ENCODE data around the gene TARBP2. TPM values are rescaled to one million over a fixed set of nuclear protein-coding genes. Genes with fewer than 3 reads are reported as not detected.
"Not testable (repeated sequence)": the region's sequence is repeated elsewhere in the genome, so short reads cannot be mapped to it uniquely, and the experiment has no call there.

TARBP2 gene
- polyA plus RNA-seq, 3 donors: 16.6 to 39.4 (median 24.4) TPM

DNA sequence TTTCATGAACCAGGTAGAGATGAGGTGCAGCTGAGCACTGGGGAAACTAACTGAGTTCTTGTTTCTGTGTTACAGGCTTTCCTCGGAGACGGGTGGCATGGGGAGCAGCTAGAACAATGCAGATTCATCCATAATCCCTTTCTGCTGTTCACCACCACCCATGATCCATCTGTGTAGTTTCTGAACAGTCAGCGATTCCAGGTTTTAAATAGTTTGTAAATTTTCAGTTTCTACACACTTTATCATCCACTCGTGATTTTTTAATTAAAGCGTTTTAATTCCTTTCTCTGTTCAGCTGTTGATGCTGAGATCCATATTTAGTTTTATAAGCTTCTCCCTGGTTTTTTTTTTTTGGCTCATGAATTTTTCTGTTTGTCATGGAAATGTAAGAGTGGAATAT lies 21.8 kb upstream of the TARBP2 start:
- H3K4me1 Mint-ChIP-seq: no peaks in the 10 kb centered on the region
- TF ChIP-seq, protein P1, sequence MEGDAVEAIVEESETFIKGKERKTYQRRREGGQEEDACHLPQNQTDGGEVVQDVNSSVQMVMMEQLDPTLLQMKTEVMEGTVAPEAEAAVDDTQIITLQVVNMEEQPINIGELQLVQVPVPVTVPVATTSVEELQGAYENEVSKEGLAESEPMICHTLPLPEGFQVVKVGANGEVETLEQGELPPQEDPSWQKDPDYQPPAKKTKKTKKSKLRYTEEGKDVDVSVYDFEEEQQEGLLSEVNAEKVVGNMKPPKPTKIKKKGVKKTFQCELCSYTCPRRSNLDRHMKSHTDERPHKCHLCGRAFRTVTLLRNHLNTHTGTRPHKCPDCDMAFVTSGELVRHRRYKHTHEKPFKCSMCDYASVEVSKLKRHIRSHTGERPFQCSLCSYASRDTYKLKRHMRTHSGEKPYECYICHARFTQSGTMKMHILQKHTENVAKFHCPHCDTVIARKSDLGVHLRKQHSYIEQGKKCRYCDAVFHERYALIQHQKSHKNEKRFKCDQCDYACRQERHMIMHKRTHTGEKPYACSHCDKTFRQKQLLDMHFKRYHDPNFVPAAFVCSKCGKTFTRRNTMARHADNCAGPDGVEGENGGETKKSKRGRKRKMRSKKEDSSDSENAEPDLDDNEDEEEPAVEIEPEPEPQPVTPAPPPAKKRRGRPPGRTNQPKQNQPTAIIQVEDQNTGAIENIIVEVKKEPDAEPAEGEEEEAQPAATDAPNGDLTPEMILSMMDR (IDR thresholded peaks at IDR 0.05): no peak
- H3K27me3 ChIP-seq (ENCODE audit: control insufficient read depth in 2 of 2, insufficient read depth in 2 of 2, low read length in 2 of 2): no peaks in the 10 kb centered on the region
- no peak overlapping the region for H3K4me3 ChIP-seq (replicated peaks in 1 of 3; ENCODE audit: low read depth in 2 of 3, low read length in 3 of 3)
- H3K27me3 Mint-ChIP-seq (ENCODE audit: low read depth in 3 of 3): no peaks in the 10 kb centered on the region
- peaks cover 87 to 100% of the 10 kb centered on the region in 2 donors for H3K36me3 ChIP-seq (replicated peaks in 1 of 2; ENCODE audit: control insufficient read depth in 1 of 2, insufficient read depth in 2 of 2, low read length in 2 of 2)
- H3K9ac ChIP-seq (ENCODE audit: insufficient read depth, low read length, poor library complexity, severe bottlenecking): no peak overlapping the region
- no peaks in the 10 kb centered on the region for H3K9me3 Mint-ChIP-seq
- H3K9me3 ChIP-seq (replicated peaks in 1 of 2; ENCODE audit: control insufficient read depth in 1 of 2, insufficient read depth in 1 of 2, low read length in 2 of 2): no peaks in the 10 kb centered on the region
- H4K20me1 ChIP-seq (ENCODE audit: insufficient read depth, low read length): peaks cover 99% of the 10 kb centered on the region
- H3K27ac Mint-ChIP-seq: no peak overlapping the region
- no peak for DNase-seq
- no peak overlapping the region for H3K4me2 ChIP-seq (replicated peaks; ENCODE audit: extremely low read depth, low read length, poor library complexity, severe bottlenecking)
- intact Hi-C loops (cut with micrococcal nuclease): no loop called here
- H3K4me3 Mint-ChIP-seq: no peak overlapping the region
- H2AFZ ChIP-seq (ENCODE audit: insufficient read depth, low read depth, low read length, poor library complexity, severe bottlenecking): no peak overlapping the region
- H3K79me2 ChIP-seq (ENCODE audit: insufficient read depth, low read length): peaks cover 40% of the 10 kb centered on the region
- H3K36me3 Mint-ChIP-seq: peaks cover 66 to 81% of the 10 kb centered on the region in 2 donors
- no CpG with 5 or more reads among the region's 5 CpGs for WGBS (ENCODE audit: insufficient coverage)
- no peak overlapping the region for H3K27ac ChIP-seq (ENCODE audit: low read depth in 1 of 2, low read length in 2 of 2)
- H3K4me1 ChIP-seq (ENCODE audit: control insufficient read depth in 1 of 2, insufficient read depth in 2 of 2, low read length in 2 of 2): no peaks in the 10 kb centered on the region

DNA sequence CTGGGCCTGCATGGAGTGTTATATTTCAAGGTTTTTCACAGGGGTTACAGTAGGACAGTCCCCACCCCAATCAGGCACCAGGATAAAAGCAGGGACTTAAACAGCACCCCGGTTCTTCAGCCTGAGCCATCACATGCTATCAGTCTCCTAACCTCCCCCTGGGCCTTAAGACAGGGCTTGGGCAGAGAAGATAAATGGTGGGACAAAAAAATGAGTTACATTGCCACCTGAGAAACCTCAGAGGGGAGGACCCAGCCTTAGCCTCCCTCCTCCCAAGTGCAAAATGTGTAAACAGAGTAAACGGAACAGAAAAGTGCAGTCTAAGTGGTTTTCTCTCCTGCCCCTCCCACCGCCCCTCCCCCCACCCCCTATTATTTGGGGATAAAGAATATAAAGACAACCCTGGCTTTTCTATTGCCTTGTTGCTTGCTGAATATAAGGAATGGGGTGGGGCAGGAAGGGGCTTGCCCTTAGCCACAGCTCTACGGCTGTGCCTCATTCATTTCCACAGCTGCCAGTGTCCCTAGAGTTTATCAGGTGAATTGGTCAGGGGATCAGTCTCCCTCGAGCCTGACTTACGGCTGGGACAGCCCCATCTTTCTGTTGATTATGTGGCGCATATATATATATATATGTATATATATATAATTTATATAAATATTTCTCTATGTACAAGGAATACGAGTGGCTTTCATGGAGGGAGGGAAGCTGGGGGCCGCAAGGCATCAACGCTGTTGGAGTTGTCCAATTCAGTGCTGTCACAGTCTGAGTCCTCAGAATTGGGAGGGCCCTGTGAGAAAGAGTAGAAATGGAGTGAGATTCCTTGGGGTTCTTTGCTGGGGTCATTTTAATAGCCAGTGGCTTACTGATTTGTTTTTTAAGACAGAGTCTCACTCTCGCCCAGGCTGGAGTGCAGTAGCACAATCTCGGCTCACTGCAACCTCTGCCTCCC lies 20.3 kb upstream of the TARBP2 start:
- Histone ChIP-seq H3K4me1 (ENCODE audit: control insufficient read depth in 1 of 2, insufficient read depth in 2 of 2, low read length in 2 of 2) (no peaks in the 10 kb centered on the region), H3K27ac (ENCODE audit: low read depth in 1 of 2, low read length in 2 of 2) (no peak overlapping the region), H3K4me2 (replicated peaks; ENCODE audit: extremely low read depth, low read length, poor library complexity, severe bottlenecking) (no peak overlapping the region), H3K4me3 (replicated peaks in 1 of 3; ENCODE audit: low read depth in 2 of 3, low read length in 3 of 3) (no peak overlapping the region), H4K20me1 (ENCODE audit: insufficient read depth, low read length) (peaks cover 95% of the 10 kb centered on the region), H3K9me3 (replicated peaks in 1 of 2; ENCODE audit: control insufficient read depth in 1 of 2, insufficient read depth in 1 of 2, low read length in 2 of 2) (no peaks in the 10 kb centered on the region), H2AFZ (ENCODE audit: insufficient read depth, low read depth, low read length, poor library complexity, severe bottlenecking) (no peak overlapping the region), H3K27me3 (ENCODE audit: control insufficient read depth in 2 of 2, insufficient read depth in 2 of 2, low read length in 2 of 2) (no peaks in the 10 kb centered on the region), H3K36me3 (replicated peaks in 1 of 2; ENCODE audit: control insufficient read depth in 1 of 2, insufficient read depth in 2 of 2, low read length in 2 of 2) (peaks cover 83 to 100% of the 10 kb centered on the region in 2 donors), H3K79me2 (ENCODE audit: insufficient read depth, low read length) (peaks cover 26% of the 10 kb centered on the region), H3K9ac (ENCODE audit: insufficient read depth, low read length, poor library complexity, severe bottlenecking) (no peak overlapping the region)
- Mint-ChIP-seq H3K36me3 (peaks cover 67 to 79% of the 10 kb centered on the region in 2 donors), H3K27me3 (ENCODE audit: low read depth in 3 of 3) (peaks cover 0 to 2% (median 1%) of the 10 kb centered on the region in 3 donors), H3K4me3 (no peak overlapping the region), H3K9me3 (peaks cover 0 to 1% (median 0%) of the 10 kb centered on the region in 7 donors), H3K27ac (peak overlapping the region in 2 of 7 donors; percentile 53 to 54), H3K4me1 (no peaks in the 10 kb centered on the region)
- WGBS (ENCODE audit: insufficient coverage): no CpG with 5 or more reads among the region's 12 CpGs
- TF ChIP-seq, protein P1 (IDR thresholded peaks at IDR 0.05): no peak
- intact Hi-C loops (cut with micrococcal nuclease): no loop called here
- no peak for DNase-seq

DNA sequence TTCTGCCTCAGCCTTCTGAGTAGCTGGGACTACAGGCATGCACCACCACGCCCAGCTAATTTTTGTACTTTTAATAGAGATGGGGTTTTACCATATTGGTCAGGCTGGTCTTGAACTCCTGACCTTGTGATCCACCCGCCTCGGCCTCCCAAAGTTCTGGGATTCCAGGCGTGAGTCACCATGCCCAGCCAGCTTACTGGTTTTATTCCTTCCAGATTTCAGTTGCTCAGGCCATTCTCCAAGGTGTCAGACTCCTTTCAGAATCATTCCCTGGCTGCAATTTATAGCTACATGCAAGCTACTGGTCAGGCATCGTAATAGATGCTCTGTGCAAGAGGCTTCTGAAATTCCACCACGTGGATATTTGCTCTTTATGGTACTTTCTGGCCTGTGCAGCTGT lies 19.6 kb upstream of the TARBP2 start:
- H3K27me3 ChIP-seq (ENCODE audit: control insufficient read depth in 2 of 2, insufficient read depth in 2 of 2, low read length in 2 of 2); H3K9me3 ChIP-seq (replicated peaks in 1 of 2; ENCODE audit: control insufficient read depth in 1 of 2, insufficient read depth in 1 of 2, low read length in 2 of 2); intact Hi-C loops (cut with micrococcal nuclease); H3K9ac ChIP-seq (ENCODE audit: insufficient read depth, low read length, poor library complexity, severe bottlenecking); H3K4me2 ChIP-seq (replicated peaks; ENCODE audit: extremely low read depth, low read length, poor library complexity, severe bottlenecking); H3K4me1 ChIP-seq (ENCODE audit: control insufficient read depth in 1 of 2, insufficient read depth in 2 of 2, low read length in 2 of 2); H2AFZ ChIP-seq (ENCODE audit: insufficient read depth, low read depth, low read length, poor library complexity, severe bottlenecking); H3K9me3 Mint-ChIP-seq; H3K4me3 Mint-ChIP-seq; DNase-seq; H3K27me3 Mint-ChIP-seq (ENCODE audit: low read depth in 3 of 3); H3K4me1 Mint-ChIP-seq; H3K4me3 ChIP-seq (replicated peaks in 1 of 3; ENCODE audit: low read depth in 2 of 3, low read length in 3 of 3): not testable (repeated sequence)
- Histone ChIP-seq H3K36me3 (replicated peaks in 1 of 2; ENCODE audit: control insufficient read depth in 1 of 2, insufficient read depth in 2 of 2, low read length in 2 of 2) (peaks cover 83 to 100% of the 10 kb centered on the region in 2 donors), H4K20me1 (ENCODE audit: insufficient read depth, low read length) (peaks cover 95% of the 10 kb centered on the region), H3K79me2 (ENCODE audit: insufficient read depth, low read length) (peaks cover 19% of the 10 kb centered on the region), H3K27ac (ENCODE audit: low read depth in 1 of 2, low read length in 2 of 2) (peak overlapping the region in 1 of 2 donors; percentile 51)
- peaks cover 62 to 76% of the 10 kb centered on the region in 2 donors for H3K36me3 Mint-ChIP-seq
- peak overlapping the region in 2 of 7 donors; percentile 53 to 54 for H3K27ac Mint-ChIP-seq
- 98% methylated on average over 5 of the region's 6 CpGs for WGBS (ENCODE audit: insufficient coverage)

All from CD14-positive monocyte (primary cell).